Forelimb muscle (tissue), 1 donor: ENCODE data around the gene LRRC17. TPM values are rescaled to one million over a fixed set of nuclear protein-coding genes. Genes with fewer than 3 reads are reported as not detected.
"Not testable (repeated sequence)": the region's sequence is repeated elsewhere in the genome, so short reads cannot be mapped to it uniquely, and the experiment has no call there.

Source experiments
- DNase-seq: peaks from one replicate; pipeline ENCODE4 v3.0.0-alpha.2; 2013; ENCODE audit warnings: low read depth
- polyA plus RNA-seq: library from polyadenylated mRNA; unstranded; fragments of 120-200 nt; gene quantifications from one replicate; pipeline ENCODE4 v1.2.1, GENCODE V29; 2013; ENCODE audit not compliant: insufficient read length

LRRC17 gene
- polyA plus RNA-seq, 1 donor = 28.5 TPM

DNA sequence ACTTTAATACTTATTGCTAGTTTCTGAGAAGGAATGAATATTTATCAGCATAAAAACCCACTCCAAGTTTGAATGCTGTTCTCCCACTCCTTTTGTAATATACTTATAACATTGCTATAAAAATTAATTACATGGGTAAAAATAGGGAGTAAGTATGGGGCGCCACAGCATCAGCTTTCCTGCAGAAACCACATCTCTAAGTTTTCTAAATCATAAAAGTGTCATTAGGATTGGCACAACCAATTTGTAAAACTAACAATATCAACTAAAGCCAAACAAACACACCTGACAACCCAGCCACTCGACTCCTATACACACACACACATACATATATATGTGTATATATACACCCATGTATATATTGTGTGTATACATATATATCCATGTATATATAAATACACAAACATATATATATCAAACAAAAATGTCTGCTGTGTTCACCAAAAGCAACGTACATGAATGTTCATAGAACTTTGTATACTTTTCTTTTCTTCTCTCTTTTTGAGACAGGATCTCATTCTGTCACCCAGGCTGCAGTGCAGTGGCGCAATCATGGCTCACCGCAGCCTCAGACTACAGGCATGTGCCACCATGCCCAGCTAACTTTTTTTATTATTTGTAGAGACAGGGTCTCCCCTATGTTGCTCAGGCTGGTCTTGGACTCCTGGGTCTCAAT is 14.8 kb upstream of the LRRC17 start:
- DNase-seq = no peak

DNA sequence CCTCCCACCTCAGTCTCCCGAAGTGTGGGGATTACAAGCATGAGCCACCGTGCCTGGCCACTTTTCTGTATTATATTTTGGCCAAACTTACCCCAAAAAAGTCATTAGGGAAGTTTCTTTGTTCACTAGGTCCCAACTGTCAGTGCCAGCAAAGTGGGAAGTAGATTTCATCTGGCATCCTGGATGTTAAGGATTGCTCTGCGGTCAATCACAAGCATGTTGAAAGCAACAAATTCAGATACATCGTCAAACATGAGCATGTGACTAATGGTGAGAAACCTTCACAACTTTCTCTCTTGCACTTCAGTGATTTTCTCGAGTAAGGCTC is 14.3 kb upstream of the LRRC17 start:
- DNase-seq = no peak

- DNase-seq = not testable (repeated sequence)
These were observed 10.7 kb upstream of the LRRC17 start for GRCh38 chr7:102902052-102902451.

- DNase-seq = not testable (repeated sequence)
These were observed 9.2 kb upstream of the LRRC17 start for GRCh38 chr7:102903576-102903975.

DNA sequence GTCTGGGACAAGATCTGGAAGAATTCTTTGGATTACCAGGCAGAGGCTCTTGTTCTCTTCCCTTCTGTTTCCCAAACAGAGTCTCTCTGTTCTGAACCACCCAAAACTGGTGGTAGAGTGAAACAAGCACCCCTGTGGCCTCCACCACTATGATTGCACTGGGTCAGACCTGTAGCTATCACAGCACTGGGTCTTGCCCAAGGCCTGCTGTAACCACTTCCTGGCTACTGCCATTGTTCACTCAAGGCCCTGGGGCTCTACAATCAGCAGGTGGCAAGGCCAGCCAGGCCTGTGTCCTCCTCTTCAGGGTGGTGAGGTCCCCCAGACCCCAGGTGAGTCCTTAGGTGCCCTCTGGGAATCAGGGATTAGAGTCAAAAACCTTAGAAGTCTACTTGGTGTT is 4.1 kb upstream of the LRRC17 start:
- DNase-seq = no peak

DNA sequence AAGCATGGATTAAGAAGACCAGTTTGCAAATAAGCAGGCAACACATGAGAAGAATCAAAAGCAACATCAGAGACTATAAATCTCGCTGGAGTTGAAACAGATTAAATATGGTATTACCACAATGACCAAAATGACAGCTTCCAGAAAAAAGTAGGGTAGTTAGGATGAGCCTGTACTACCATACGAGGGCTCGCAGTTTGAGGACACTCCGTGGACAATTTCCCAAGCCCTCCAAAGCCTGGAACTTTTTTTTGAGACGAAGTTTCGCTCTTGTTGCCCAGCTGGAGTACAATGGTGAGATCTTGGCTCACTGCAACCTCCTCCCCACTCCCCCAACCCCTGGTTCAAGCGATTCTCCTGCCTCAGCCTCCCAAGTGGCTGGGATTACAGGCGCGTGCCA is 1.0 kb downstream of the LRRC17 start:
- DNase-seq = no peak

DNA sequence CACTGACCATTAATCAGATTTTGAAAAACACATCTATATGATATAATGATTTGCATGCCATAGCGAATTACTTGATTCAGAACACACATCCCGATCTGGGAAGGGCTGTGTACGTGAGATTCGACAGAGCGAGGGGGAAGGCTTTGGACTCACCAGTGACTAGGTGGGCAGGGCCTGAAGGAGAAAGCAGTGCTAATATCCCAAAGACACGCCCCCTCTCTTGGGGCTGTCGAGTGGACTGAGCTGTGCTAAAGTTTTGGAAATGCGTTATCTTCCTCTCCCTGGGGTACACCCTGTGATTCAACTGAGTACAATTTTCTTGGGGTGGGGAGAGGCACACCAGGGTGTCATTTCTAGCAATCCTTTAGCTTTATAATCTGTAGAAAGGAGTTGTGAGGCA is 1.8 kb downstream of the LRRC17 start:
- no peak for DNase-seq

GRCh38 chr7:102916426-102916825 is 3.6 kb downstream of the LRRC17 start:
- DNase-seq = no peak

- DNase-seq = no peak
These were observed 4.1 kb downstream of the LRRC17 start for GRCh38 chr7:102916881-102917280.

DNA sequence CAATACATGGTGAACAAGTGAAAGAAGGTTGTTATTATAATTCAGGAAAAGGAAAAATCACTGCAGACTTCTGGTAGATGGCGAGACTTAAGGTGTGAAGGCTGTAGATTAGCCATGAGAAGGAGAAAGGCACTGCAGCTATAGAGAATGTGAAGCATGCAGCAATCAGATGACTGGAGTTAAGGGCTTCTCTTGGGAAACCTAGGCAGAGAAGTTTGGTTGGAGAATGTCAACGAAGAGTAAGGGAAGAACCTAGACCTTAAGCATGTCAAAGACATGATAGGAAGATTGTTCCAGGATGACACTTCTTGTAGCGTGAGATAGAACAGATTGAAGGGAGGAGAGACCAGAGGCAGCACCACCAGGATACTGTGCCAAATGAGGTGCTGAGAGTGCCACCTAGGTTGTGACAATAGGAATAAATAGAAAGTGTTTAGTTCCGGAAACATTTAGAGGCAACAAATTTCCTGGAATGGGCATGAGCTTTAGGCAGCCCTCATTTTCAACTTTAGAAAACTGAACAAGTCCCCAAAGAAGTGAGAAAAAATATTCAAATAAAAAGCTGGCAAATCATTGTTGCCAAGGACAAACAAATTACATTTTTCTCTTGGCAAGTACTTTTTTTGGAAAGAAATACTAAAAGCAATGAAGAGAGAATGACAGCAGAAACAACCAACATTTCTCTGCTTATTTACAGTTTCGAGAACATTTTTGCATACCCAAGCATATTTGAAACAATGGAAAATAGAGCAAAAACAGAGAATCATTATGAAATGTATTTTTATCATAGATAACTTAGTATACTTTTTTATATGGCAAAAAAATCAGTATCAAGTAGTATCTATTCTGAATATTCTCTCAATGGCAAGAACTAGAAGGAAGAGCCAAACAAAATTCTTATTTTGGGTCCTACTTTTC is 4.9 kb downstream of the LRRC17 start:
- DNase-seq = no peak

DNA sequence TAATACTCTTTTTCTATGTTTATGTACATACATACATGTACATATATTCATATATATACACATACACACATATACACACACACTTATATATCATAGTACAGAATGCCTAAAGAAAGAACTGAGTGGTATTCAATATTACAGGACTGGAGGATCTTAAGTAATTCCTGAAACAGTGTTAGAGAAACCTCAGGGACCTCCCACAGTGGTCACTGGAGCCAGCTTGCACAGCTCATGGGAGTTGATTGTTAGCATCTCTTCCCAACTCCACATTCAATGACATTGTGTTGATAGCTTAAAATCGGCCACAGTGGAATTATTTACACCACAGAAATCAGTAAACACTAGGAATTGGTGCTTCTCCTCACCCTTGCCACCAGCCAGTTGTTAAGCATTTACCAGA is 6.0 kb downstream of the LRRC17 start:
- no peak for DNase-seq

- DNase-seq = no peak
These were observed 13.4 kb downstream of the LRRC17 start for GRCh38 chr7:102925976-102926782.

DNA sequence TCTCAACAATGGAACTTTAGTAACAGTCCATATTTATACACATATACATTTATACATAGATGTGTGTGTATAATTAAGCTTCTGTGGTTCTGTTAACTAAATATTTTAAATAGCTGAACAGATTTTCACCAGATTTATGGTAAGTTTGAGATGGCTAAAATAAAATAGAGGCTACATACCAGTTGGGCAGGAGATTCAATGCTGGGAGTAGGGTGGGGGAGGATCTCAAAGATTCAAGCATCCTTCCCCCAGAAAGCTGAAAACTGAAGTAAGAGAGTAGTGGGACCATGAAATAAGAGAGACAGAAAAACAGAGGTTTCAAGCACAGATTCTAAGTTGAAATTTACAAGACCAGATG is 14.0 kb downstream of the LRRC17 start:
- DNase-seq = no peak

DNA sequence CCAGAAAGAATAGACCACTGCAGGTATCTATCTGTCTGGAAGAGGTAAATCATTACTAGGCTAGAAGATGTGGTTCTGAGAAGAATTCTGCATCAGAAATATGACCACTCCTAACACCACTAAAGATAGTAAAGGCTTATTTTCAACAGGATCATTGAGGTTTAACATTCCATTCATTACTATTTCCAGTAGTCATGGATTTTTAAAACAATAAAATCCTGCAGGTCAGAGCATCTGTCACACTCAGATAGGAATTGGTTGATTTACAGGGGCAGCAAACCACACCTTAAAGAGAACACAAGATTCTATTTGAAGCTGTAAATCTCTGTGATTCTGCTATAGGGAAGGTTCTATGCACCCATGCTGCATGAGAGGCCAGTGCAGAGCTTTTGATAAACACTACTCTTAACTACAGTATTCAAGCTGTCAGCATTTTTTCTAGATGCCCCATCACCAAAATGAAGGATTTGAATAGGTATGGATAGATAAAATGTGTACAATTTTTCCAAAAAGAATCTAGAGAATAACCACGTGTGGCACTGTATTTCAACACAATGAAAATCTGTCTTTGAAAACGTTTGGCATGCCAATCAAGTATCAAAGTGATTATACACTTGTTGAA is 14.6 kb downstream of the LRRC17 start:
- no peak for DNase-seq

- DNase-seq = no peak
These were observed 19.0 kb downstream of the LRRC17 start for GRCh38 chr7:102931757-102932156.

GRCh38 chr7:102933763-102934162 is 21.0 kb downstream of the LRRC17 start:
- DNase-seq = no peak

DNA sequence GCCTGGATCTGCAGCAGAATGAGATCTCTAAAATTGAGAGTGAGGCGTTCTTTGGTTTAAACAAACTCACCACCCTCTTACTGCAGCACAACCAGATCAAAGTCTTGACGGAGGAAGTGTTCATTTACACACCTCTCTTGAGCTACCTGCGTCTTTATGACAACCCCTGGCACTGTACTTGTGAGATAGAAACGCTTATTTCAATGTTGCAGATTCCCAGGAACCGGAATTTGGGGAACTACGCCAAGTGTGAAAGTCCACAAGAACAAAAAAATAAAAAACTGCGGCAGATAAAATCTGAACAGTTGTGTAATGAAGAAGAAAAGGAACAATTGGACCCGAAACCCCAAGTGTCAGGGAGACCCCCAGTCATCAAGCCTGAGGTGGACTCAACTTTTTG is 21.4 kb downstream of the LRRC17 start:
- DNase-seq = no peak

DNA sequence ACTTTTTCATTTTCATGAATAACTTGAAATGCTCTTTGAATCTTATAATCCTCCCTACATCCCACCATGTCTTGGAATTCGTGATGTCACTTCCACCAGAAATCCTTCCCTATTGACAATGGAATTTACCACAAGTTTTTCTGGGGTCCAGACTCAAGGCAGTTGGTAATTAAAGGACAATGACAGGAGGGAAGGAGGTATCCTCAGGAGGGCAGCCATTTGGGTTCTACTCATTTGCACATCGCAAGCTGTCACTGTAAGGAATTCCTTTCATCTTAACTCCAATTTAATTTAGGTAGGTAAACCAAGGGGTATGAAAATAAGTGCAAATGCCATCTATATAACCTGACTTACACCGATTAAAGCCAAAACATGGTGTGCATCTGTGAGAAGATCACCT is 21.9 kb downstream of the LRRC17 start:
- DNase-seq = no peak

- DNase-seq = no peak
These were observed 22.8 kb downstream of the LRRC17 start for GRCh38 chr7:102935450-102936115.

- DNase-seq = no peak
These were observed 25.9 kb downstream of the LRRC17 start for GRCh38 chr7:102938679-102939078.

GRCh38 chr7:102942181-102942866 is 29.5 kb downstream of the LRRC17 start:
- DNase-seq = peak; percentile 28
